Activated T-cell treated with anti-CD3 and anti-CD28 coated beads, Interleukin-2, amount 50 U/mL, for 48 hours (primary cell): ENCODE results near the gene CCDC3.

Experiments used
- DNase-seq, 2 experiments: peaks; one replicate each; pipeline ENCODE4 v3.0.0-alpha.2; 2020

Gene CCDC3

GRCh38 chr10:12960941-12961340 lies 40.6 kb downstream of the CCDC3 start:
- no peak for DNase-seq

GRCh38 chr10:12960334-12960898 lies 41.1 kb downstream of the CCDC3 start:
- no peak for DNase-seq

GRCh38 chr10:12958546-12959110 lies 42.9 kb downstream of the CCDC3 start:
- DNase-seq, result no peak

DNA sequence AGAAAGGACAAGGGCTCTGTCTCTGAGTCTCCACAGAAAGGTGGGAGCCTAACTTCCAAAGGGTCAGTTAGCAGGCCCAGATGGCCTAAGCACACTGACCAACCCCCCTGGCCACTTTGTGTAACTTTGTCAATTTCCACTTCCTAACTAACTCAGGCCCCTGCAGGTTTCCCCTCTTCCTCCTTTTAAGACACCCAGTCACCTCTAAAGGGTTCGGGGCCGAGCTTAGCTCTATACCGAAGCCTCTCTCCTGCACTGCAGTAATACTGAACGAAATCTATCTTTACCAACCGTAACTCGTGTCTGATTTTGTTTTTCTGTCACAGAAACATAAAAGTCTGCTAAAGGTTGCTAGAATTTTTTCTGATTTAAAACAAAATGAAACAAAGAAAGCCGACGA lies 44.4 kb downstream of the CCDC3 start:
- DNase-seq, result no peak

DNA sequence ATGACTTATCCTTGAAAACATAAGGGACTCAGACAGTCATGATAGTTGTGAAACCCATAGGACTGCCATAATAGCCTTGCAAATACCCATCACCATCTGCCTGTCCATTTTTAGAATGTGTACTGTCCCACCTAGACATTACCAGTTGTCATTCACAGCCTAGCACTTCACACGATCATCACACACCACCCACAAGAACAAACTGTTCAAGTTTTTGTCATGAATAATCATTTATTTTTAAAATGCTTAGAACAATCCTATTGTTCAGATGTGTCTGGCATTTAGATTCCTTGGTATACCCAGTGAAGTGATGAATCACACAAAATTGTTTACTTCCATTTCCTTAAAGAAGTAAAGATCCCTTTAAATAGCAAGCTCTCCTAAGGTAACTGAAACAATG lies 46.6 kb downstream of the CCDC3 start:
- DNase-seq, result no peak

DNA sequence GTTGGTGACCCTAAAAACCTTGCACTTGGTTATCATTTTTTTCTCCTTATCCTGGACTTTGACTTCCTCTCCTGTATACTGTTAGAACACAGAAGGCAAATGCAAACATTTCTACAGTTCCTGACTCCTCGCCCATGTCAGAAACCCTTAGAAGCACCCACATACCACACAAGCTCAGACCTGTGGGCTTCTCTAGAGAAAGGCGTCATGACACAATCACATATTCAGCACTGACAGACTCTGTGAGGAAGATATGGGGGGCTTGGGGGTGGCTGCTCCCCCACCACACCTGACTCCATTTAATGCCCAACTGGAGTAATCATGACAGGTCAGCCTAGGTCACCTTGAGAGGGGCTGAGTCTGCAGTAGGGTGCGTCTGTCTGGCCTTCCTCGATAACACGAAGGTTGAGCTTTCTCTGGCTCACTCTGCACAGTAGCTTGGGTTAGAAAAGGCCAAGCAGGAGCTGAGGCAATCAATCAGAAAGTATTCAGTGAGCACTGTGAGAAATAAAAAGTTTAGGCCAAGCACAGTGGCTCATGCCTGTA lies 50.9 kb downstream of the CCDC3 start:
- no peak for DNase-seq

GRCh38 chr10:12949248-12949647 lies 52.3 kb downstream of the CCDC3 start:
- DNase-seq, result no peak

- DNase-seq, result no peak
Measured at GRCh38 chr10:12947741-12948140, 53.8 kb downstream of the CCDC3 start.

DNA sequence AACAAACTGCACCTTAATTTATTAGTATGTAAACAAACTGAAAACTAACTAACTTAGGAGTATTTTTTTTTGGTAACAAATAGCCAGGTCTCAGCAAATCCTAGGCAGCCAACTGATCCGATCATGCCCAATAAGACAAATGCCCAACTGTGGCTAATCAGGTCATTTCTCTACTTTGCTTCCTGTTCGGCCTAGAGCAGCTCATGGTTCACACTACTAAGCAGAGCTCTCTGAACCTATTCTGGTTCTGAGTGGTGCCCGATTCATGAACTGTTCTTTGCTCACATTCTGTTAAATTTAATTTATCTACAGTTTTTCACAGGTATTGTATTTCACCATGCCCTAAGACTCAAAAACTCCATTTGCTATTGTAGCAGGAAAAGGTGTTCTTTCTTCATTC lies 55.1 kb downstream of the CCDC3 start:
- no peak for DNase-seq

- DNase-seq, result no peak
Measured at GRCh38 chr10:12945690-12946359, 55.7 kb downstream of the CCDC3 start.

DNA sequence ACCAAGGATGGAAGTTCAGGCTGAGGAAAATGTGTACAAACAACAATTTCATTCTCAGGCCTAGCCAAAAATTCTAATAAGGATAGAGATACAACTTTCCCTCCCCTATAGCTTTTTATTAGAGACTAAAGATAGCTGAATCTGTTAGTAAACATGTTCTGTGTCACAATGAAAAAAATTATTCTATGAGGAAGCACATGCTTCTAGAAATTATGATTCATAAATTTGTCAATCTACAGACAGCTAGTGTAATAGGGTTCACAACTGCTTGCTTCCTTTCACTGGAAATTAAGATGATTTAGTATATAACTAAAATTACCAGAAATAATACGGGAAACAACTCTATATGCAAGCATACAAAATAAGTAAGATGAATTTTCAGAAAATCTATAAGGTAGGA lies 56.6 kb downstream of the CCDC3 start:
- DNase-seq, result no peak

DNA sequence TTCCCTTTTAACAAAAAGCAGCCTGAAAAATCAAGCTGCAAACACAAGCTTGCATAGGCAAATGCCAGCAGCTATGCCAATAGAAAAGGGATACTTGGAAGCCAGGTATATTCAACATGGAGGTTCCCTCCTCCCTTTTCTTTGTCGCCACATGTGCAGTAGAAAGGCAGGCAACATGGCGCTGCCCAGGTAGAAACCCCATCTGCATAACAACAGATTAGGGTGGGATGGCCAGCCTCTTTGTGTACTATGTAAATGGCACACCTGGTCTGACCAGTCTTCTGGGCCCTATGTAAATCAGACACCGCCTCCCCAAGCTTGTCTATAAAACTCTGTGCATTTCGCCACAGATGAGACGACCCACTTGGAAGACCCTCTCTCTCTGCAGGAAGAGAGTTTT lies 58.1 kb downstream of the CCDC3 start:
- no peak for DNase-seq

DNA sequence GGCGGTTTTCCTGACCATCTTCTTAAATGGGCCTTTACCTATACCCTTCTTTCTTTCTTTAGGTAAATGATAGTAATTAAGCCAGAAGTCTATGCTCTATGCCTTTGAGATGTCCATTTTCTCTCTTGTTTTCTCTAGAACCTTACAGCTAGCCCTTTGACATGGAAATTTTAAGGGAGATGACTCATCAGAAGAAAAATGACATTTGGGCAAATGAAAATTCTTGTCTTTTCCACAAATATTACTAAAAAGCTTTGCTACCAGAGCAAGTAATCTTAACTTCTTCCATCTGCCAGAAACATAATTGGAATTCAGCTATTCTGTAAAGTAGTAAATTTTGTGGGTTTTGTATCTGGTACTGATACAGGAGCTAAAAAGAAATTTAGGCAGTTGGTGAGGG lies 59.5 kb downstream of the CCDC3 start:
- no peak for DNase-seq

GRCh38 chr10:12940791-12941190 lies 60.7 kb downstream of the CCDC3 start:
- DNase-seq, result no peak

DNA sequence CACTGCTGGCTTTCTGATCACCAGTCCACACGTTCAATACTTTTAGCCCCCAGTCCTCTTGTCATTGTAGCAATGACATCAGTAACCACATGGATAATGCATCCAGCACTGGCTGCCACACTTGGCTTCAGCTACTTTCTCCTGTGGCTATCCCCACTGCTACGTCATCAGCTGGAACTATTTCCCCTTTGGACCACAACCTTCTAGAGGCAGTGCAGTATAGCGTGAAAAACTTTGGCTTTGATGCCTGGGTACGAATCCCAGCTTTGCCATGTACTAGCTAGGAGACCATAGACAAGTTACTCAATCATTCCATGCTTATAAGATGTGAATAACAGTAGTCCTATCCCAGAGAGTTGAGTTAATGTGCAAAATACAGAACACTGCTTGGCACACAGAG lies 63.2 kb downstream of the CCDC3 start:
- no peak for DNase-seq

- no peak for DNase-seq
Measured at GRCh38 chr10:12937527-12937926, 64.0 kb downstream of the CCDC3 start.

- DNase-seq, result no peak
Measured at GRCh38 chr10:12934777-12935176, 66.7 kb downstream of the CCDC3 start.

GRCh38 chr10:12929381-12929780 lies 72.1 kb downstream of the CCDC3 start:
- no peak for DNase-seq

DNA sequence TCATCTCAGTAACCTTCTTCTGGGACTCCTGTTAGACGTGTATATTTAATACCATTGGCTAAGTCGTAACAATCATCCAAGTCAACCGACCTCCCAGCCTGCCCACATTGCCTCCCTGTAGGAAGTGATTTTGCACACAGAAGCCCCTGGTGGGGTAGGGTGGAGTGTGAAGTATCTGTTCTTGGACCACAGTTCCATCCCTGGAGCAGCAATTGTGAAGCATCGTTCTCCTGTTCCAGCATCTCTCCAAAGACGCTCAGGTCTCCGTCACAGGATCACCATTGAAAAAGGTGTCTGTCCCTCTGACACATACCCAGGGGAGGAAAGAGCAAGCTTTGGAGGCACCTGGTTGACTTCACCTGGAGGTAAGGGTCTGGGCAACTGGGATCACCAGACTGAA lies 72.9 kb downstream of the CCDC3 start:
- DNase-seq, result no peak

GRCh38 chr10:12927896-12928295 lies 73.6 kb downstream of the CCDC3 start:
- no peak for DNase-seq

DNA sequence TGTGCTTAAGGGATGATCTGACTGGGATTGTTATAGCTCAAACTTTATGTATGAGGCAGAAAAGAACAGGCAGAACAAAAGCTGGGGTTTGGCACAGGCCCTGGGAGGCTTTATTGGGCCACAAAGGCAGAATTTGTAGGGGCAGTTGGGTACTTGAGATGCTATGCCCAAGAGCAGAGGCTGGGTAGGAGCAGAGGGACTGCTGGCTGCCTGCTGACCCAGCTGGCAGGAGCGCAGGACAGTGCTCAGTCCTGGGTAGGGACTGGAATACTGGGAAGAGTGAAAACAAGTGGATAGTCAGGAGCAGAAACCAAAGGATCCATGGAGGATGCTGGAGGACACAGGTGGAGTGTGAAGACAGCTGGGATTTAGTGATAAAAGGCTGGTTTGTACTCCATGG lies 75.7 kb downstream of the CCDC3 start:
- no peak for DNase-seq

- no peak for DNase-seq
Measured at GRCh38 chr10:12924911-12925310, 76.6 kb downstream of the CCDC3 start.

DNA sequence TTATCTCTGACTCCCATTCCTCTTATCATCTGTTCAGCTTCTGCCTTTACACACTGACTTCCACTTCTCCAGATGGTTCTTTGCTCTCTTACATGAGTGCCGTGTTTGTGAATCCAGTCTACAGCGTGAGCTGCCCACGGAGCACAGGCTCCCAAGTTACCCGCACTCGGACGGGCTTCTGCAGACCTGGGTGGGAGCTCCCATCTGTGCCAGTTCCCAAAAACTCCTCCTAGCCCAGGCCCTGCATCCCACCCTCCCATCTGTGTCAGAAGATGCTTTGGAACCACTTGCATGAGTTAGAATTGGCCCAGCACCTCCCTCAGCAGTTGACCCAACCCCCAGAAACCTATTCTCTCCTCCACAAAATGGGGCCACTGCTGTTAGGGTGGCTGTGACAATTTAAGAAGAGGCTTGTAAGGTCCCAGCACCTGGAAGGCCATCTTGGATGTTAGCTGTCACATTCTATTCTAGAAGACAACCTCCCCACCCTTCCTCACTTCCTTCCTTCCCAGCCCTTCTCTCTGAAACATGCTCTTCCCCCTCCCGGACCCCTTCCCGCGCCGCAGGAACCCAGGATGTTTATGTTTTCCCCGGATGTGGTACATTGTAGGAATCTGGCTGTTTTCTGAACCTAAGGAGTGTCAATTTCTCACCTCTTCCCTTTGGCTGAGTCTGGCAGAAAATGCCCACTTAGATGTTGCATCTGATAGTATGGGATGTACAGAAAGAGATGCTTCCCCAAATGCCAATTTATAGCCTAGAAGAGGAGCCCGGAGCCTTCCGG lies 79.2 kb downstream of the CCDC3 start:
- no peak for DNase-seq

DNA sequence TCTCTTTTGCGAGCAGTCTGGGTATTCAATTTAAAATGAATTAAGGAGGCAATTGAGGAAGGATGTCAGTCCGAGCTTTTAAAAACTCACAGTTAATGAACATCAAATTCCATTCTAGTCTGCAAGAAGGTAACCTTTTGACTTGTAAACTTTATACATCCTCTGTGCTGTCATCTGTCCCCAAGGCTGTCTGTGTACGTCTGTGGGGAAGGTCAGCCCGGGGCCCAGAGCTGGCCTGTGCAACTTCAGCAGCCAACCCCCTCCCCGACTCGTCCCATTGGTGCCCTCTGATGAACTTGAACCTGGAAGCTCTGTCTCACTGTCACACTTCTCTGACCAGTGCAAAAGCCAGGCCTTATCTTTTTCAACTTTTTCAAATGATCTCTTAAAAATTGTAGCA lies 80.3 kb downstream of the CCDC3 start:
- DNase-seq, result no peak
